Mucosa of descending colon (tissue), 3 donors: Measurements from ENCODE around the gene NAPB. TPM values are rescaled to one million over a fixed set of nuclear protein-coding genes. Genes with fewer than 3 reads are reported as not detected.
A peak's percentile ranks its signal among the peaks of the same experiment; 100 is the strongest.
"Not testable (repeated sequence)": the region's sequence is repeated elsewhere in the genome, so short reads cannot be mapped to it uniquely, and the experiment has no call there.

Experiments
- ATAC-seq: fragments of 200-7000 bp; cut with Tn5 transposase; one replicate; pipeline ENCODE4 v1.9.1; 2020; ENCODE audit warnings: mild to moderate bottlenecking, moderate library complexity
- DNase-seq, 3 donors: peaks; one replicate each; pipeline ENCODE4 v3.0.0-alpha.2; 2020
- H3K36me3 ChIP-seq: fragments of 200-600 bp; one replicate; pipeline ENCODE4 v1.8.0; 2021; ENCODE audit warnings: low read depth, mild to moderate bottlenecking
- H3K4me1 ChIP-seq: fragments of 200-600 bp; one replicate; pipeline ENCODE4 v1.8.0; 2021; ENCODE audit warnings: low read depth, mild to moderate bottlenecking
- H3K4me3 ChIP-seq: fragments of 200-600 bp; one replicate; pipeline ENCODE4 v1.8.0; 2021; ENCODE audit warnings: mild to moderate bottlenecking
- H3K9me3 ChIP-seq: fragments of 200-600 bp; one replicate; pipeline ENCODE4 v1.8.0; 2021; ENCODE audit warnings: mild to moderate bottlenecking
- intact Hi-C, 2 donors: fragments of 100-400 bp; cut with DNase I in 1 of 2; cut with micrococcal nuclease in 1 of 2; formaldehyde crosslinking; loops; one replicate each; pipeline versions ENCODE4 v1.11.0 to v1.11.1; 2022; cut with DNase I, micrococcal nuclease
- long read RNA-seq, 2 donors: library from polyadenylated mRNA; unstranded; transcript quantifications; one replicate each; pipeline ENCODE4 v2.0.0, GENCODE V29; 2019 to 2021
- total RNA-seq, 3 donors: library from RNA; stranded (reverse); fragmentation: NEBNext Ultra II Directional in 2 of 3; extraction: Animal tissue kit (Norgen Biotek cat#: 25700) in 2 of 3; gene quantifications; one replicate each; pipeline versions ENCODE4 v1.2.1 to v1.2.4, GENCODE V29; 2021 to 2023
- TF ChIP-seq, protein P1 (sequence below): fragments of 200-600 bp; IDR thresholded peaks from one replicate; pipeline ENCODE4 v1.8.0; 2022; ENCODE audit warnings: antibody characterized with exemption, mild to moderate bottlenecking
- donor health status: DM: no; HTN: no; CAD: no; lungs with moderate emphysema.
- donor health status: DM: no; HTN: no; CAD: no.
- donor health status: DM: no; HTN: yes; CAD: no.

The NAPB gene
- 10 to 100 TPM in 1 of 3 donors, 1 to 10 TPM in 2; 8.2 to 22.8 (median 8.9) TPM for total RNA-seq
- long read RNA-seq, donor 1, transcript NAPB-201 (11 exons, 3,837 nt), result major isoform, 24 of 38 reads
- long read RNA-seq, donor 1, partial matches to known transcripts, result 6 of 38 reads
- long read RNA-seq, donor 1, other reads (novel, unspliced or antisense), result 5 of 38 reads
- long read RNA-seq, donor 2, partial matches to known transcripts, result 0 of 1 reads
- long read RNA-seq, donor 2, other reads (novel, unspliced or antisense), result 1 of 1 reads

DNA sequence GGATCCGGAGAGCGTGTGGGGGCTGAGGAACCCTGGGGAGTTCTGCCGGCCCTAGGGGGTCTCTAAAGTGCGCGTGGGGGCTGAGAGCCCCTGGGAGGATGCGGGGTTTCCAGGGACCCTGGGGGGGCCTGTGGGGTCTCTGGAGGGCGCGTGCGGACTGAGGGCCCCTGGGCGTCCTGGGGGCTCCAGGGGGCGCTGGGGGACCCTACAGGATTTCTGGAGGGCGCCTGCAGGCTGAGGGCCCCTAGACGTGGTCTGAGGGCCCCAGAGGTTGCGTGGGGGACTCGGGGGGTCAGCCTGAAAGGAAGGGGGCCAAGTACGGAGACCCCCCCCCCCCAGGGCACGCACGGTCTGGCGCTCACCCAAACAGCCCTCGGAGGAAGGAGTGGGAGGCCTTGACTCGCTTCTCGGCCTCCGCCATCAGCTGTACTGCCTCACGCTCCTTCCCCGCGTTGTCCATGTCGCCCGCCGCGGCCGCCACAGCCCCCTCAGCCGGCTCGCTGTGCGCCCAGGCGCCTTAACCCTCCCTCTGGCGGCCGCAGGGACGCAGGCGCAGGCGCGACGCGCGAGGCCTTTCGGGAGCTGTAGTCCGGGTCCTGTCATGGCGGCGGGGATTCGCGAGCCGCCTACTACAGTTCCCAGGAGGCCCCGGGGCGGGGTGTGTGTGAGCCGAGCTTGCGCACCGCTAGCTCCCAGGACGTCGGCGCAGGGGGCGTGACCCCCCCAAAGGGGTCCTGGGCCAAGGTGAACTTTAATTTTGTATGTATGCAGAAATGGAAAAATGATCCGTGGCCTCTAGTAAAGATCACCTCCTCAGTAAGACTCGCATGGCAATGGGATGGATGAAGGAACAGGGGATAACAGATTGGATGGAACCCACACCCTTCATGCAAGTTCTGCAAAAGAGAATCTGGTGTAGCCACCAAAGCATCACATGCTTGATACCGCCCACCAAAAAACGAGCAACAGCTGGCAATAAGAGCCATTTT is at the start of gene NAPB:
Gene NAPB (minus strand): TSS at position 546 of the 989 bp plus-strand sequence. CDS start 86 bp downstream, at position 460.
- intact Hi-C loops, result no loop called here
- DNase-seq, result peak; percentile 96 to 97 (median 97)

DNA sequence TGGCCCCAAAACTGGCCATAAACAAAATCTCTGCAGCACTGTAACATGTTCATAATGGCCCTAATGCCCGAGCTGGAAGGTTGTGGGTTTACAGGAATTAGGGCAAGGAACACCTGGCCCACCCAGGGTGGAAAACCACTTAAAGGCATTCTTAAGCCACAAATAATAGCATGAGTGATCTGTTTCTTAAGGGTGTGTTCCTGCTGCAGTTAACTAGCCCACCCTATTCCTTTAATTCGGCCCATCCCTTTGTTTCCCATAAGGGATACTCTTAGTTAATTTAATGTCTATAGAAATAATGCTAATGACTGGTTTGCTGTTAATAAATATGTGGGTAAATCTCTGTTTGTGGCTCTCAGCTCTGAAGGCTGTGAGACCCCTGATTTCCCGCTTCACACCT is 45.7 kb upstream of the NAPB start:
- H3K4me1 ChIP-seq, ATAC-seq, DNase-seq, H3K36me3 ChIP-seq, intact Hi-C loops, H3K4me3 ChIP-seq: not testable (repeated sequence)
- H3K9me3 ChIP-seq, result peaks cover 17% of the 10 kb centered on the region

More for the DNA sequence above, at the start of gene NAPB:
- Histone ChIP-seq H3K4me3 (peak within 1 kb of the TSS; percentile 75), H3K4me1 (no peaks in the 10 kb centered on the region), H3K9me3 (no peaks in the 10 kb centered on the region), H3K36me3 (no peaks in the 10 kb centered on the region)
- TF ChIP-seq, protein P1, sequence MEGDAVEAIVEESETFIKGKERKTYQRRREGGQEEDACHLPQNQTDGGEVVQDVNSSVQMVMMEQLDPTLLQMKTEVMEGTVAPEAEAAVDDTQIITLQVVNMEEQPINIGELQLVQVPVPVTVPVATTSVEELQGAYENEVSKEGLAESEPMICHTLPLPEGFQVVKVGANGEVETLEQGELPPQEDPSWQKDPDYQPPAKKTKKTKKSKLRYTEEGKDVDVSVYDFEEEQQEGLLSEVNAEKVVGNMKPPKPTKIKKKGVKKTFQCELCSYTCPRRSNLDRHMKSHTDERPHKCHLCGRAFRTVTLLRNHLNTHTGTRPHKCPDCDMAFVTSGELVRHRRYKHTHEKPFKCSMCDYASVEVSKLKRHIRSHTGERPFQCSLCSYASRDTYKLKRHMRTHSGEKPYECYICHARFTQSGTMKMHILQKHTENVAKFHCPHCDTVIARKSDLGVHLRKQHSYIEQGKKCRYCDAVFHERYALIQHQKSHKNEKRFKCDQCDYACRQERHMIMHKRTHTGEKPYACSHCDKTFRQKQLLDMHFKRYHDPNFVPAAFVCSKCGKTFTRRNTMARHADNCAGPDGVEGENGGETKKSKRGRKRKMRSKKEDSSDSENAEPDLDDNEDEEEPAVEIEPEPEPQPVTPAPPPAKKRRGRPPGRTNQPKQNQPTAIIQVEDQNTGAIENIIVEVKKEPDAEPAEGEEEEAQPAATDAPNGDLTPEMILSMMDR, result peak; percentile 30
- ATAC-seq, result peak; percentile 99

DNA sequence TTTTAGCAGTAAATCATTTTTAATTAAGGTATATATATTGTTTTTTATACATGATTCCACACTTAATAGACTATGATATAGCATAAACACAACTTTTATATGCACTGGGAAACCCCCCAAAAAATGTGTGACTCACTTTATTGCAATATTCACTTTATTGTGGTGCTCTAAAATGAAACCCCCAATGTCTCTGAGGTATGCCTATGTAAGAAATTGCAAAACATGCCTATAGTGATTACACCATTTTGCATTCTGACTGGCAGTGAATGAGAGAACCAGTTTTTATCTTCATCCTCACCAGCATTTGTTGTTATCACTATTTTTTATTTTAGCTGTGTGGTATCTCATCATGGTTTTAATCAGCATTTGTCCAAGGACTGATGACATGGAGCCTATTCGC is 39.9 kb upstream of the NAPB start:
- ATAC-seq, result no peak
- no peaks in the 10 kb centered on the region for H3K4me1 ChIP-seq
- peaks cover 4% of the 10 kb centered on the region for H3K9me3 ChIP-seq
- no peak for DNase-seq
- H3K36me3 ChIP-seq, result no peaks in the 10 kb centered on the region
- TF ChIP-seq, protein P1, result no peak
- intact Hi-C loops, result no loop called here
- H3K4me3 ChIP-seq, result no peak overlapping the region

DNA sequence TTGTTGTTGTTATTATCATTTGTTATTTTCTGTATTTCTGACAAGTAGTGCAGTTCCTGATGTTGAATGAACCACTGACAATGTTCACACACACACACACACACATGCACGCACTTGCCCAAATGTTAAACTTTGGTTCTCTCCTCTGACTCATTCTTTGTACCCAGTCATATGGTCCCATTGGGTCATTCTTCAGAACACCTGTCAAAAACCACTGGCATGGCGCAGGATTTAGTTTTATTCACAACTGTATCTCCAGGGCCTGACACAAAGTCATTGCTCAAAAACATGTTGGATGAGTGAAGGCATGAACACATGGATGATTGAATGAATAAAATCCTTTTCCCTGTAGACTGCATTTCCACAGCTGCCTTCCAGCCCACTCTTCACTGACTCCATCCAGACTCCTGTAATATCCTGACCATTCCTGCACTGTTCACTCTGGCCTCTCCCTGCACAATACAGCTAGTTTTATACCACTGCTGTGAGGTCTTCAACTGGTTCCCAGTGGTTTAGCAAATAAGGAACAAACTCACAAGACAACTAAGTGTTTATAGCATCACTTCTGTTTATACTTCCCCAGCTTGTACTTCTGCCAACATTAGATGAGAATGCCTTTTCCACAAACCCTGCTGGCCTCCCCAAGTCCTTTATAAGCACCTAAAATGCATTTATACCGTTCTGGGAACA is 38.3 kb upstream of the NAPB start:
- no peaks in the 10 kb centered on the region for H3K9me3 ChIP-seq
- H3K4me3 ChIP-seq, result no peak overlapping the region
- no peaks in the 10 kb centered on the region for H3K36me3 ChIP-seq
- intact Hi-C loops, result no loop called here
- TF ChIP-seq, protein P1, result no peak
- ATAC-seq, result no peak
- H3K4me1 ChIP-seq, result no peaks in the 10 kb centered on the region
- DNase-seq, result no peak

DNA sequence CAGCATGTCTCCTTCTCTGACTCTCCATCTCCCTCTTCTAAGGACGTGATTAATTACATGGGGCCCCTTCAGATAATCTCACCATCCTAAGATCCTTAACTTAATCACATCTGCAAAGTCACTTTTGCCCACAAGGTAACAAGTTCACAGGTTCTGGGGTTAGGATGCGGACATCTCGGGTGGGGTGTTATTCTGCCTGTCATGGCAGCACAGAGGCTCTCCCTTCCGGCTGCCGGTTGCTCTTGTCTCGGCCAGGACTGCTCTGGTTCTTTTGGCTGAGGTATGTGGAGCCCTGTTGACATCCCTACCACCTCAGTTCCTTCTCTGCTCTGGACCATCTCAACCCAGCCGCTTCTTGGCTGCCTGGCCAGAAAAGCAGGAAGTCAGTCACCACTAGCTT is 35.6 kb upstream of the NAPB start:
- no peaks in the 10 kb centered on the region for H3K36me3 ChIP-seq
- no peak overlapping the region for H3K4me3 ChIP-seq
- TF ChIP-seq, protein P1, result no peak
- intact Hi-C loops, result no loop called here
- H3K9me3 ChIP-seq, result no peaks in the 10 kb centered on the region
- ATAC-seq (no peak), DNase-seq (no peak)
- no peaks in the 10 kb centered on the region for H3K4me1 ChIP-seq
